SK-N-SH treated with all-trans-retinoic acid at 6 μM for 48 hours (cell line): ENCODE measurements around the gene OLFML2B.

Source experiments
- ATAC-seq: fragments of 200-7000 bp; cut with Tn5 transposase; 3 replicates; pipeline ENCODE4 v1.9.1; 2020; ENCODE audit warnings: mild to moderate bottlenecking, moderate library complexity
- ARNTL ChIP-seq: fragments of 450-650 bp; formaldehyde crosslinking; IDR thresholded peaks from 2 replicates; pipeline ENCODE4 v1.5.0; 2020; ENCODE audit warnings: low read depth, mild to moderate bottlenecking, moderate library complexity, borderline replicate concordance
- BACH2 ChIP-seq: fragments of 250-450 bp; sonication (Bioruptor Pico); IDR thresholded peaks from 2 replicates; pipeline ENCODE4 v1.9.0; 2021; ENCODE audit warnings: mild to moderate bottlenecking, borderline replicate concordance
- CREB5 ChIP-seq: fragments of 250-450 bp; sonication (Bioruptor Pico); IDR thresholded peaks from 2 replicates; pipeline ENCODE4 v1.5.1; 2020; ENCODE audit warnings: low read depth, mild to moderate bottlenecking, moderate library complexity
- CSDC2 ChIP-seq: fragments of 250-450 bp; sonication (Bioruptor Pico); IDR thresholded peaks from 2 replicates; pipeline ENCODE4 v1.5.0; 2020; ENCODE audit warnings: mild to moderate bottlenecking, moderate library complexity
- CSRNP3 ChIP-seq: fragments of 250-450 bp; sonication (Bioruptor Pico); IDR thresholded peaks from 2 replicates; pipeline ENCODE4 v1.5.1; 2021; ENCODE audit warnings: mild to moderate bottlenecking, moderate library complexity
- ESRRG ChIP-seq: fragments of 250-450 bp; sonication (Bioruptor Pico); IDR thresholded peaks from 2 replicates; pipeline ENCODE4 v1.6.1; 2021; ENCODE audit warnings: mild to moderate bottlenecking
- GLIS3 ChIP-seq: fragments of 250-450 bp; sonication (Bioruptor Pico); IDR thresholded peaks from 2 replicates; pipeline ENCODE4 v1.5.0; 2020; ENCODE audit warnings: mild to moderate bottlenecking, moderate library complexity
- ISL1 ChIP-seq: fragments of 250-450 bp; sonication (Bioruptor Pico); IDR thresholded peaks from 2 replicates; pipeline ENCODE4 v2.1.2; 2022; ENCODE audit warnings: mild to moderate bottlenecking, moderate library complexity
- OSR1 ChIP-seq: fragments of 250-450 bp; sonication (Bioruptor Pico); IDR thresholded peaks from 2 replicates; pipeline ENCODE4 v1.8.0; 2022; ENCODE audit warnings: moderate library complexity, mild to moderate bottlenecking, inconsistent platforms
- PATZ1 ChIP-seq: fragments of 250-450 bp; sonication (Bioruptor Pico); IDR thresholded peaks from 2 replicates; pipeline ENCODE4 v1.8.0; 2020; ENCODE audit warnings: mild to moderate bottlenecking, moderate library complexity, borderline replicate concordance
- POU6F1 ChIP-seq: fragments of 250-450 bp; sonication (Bioruptor Pico); IDR thresholded peaks from 2 replicates; pipeline ENCODE4 v1.8.0; 2021; ENCODE audit warnings: low read depth, mild to moderate bottlenecking, moderate library complexity, borderline replicate concordance
- PPARA ChIP-seq: fragments of 250-450 bp; sonication (Bioruptor Pico); IDR thresholded peaks from 2 replicates; pipeline ENCODE4 v1.5.0; 2020; ENCODE audit warnings: mild to moderate bottlenecking, borderline replicate concordance
- RARB ChIP-seq: fragments of 250-450 bp; sonication (Bioruptor Pico); IDR thresholded peaks from 2 replicates; pipeline ENCODE4 v1.8.0; 2021; ENCODE audit warnings: mild to moderate bottlenecking, moderate library complexity
- SNAI2 ChIP-seq: fragments of 250-450 bp; sonication (Bioruptor Pico); IDR thresholded peaks from 2 replicates; pipeline ENCODE4 v1.5.0; 2020; ENCODE audit warnings: mild to moderate bottlenecking, moderate library complexity
- TCF4 ChIP-seq: fragments of 250-450 bp; sonication (Bioruptor Pico); IDR thresholded peaks from 2 replicates; pipeline ENCODE4 v1.8.0; 2021; ENCODE audit warnings: mild to moderate bottlenecking, moderate library complexity, borderline replicate concordance
- TOX ChIP-seq: fragments of 250-450 bp; sonication (Bioruptor Pico); IDR thresholded peaks from 2 replicates; pipeline ENCODE4 v1.8.0; 2021; ENCODE audit warnings: mild to moderate bottlenecking, moderate library complexity, borderline replicate concordance
- TSHZ2 ChIP-seq: fragments of 250-450 bp; sonication (Bioruptor Pico); IDR thresholded peaks from 2 replicates; pipeline ENCODE4 v1.5.0; 2020; ENCODE audit warnings: mild to moderate bottlenecking, moderate library complexity
- ZFP3 ChIP-seq: fragments of 250-450 bp; sonication (Bioruptor Pico); IDR thresholded peaks from 2 replicates; pipeline ENCODE4 v1.5.0; 2020; ENCODE audit warnings: mild to moderate bottlenecking, moderate library complexity
- ZFP30 ChIP-seq: fragments of 450-650 bp; formaldehyde crosslinking; IDR thresholded peaks from 2 replicates; pipeline ENCODE4 v1.5.0; 2022; ENCODE audit warnings: mild to moderate bottlenecking, moderate library complexity
- ZNF565 ChIP-seq: fragments of 450-650 bp; formaldehyde crosslinking; conservative IDR thresholded peaks from 2 replicates; pipeline ENCODE4 v1.5.0; 2020; ENCODE audit warnings: low read depth, mild to moderate bottlenecking, moderate library complexity
- ZNF70 ChIP-seq: fragments of 450-650 bp; formaldehyde crosslinking; IDR thresholded peaks from 2 replicates; pipeline ENCODE4 v1.5.0; 2020; ENCODE audit warnings: mild to moderate bottlenecking, moderate library complexity
- ZNF8 ChIP-seq: fragments of 450-650 bp; formaldehyde crosslinking; IDR thresholded peaks from 2 replicates; pipeline ENCODE4 v1.5.0; 2020; ENCODE audit warnings: mild to moderate bottlenecking, moderate library complexity

The OLFML2B gene

GRCh38 chr1:161948435-161948834 lies 75.2 kb downstream of the OLFML2B start:
- ATAC-seq, result no peak
- TF ChIP-seq ZNF565 (CRISPR knock-in tag) (no peak), SNAI2 (no peak), BACH2 (no peak), TOX (no peak), TSHZ2 (CRISPR knock-in tag) (no peak), ZNF70 (CRISPR knock-in tag) (no peak), POU6F1 (CRISPR knock-in tag) (no peak), ZFP30 (CRISPR knock-in tag) (no peak), TCF4 (no peak), CSRNP3 (CRISPR knock-in tag) (no peak), ZFP3 (CRISPR knock-in tag) (no peak), ARNTL (CRISPR knock-in tag) (no peak), RARB (CRISPR knock-in tag) (no peak), PPARA (CRISPR knock-in tag) (no peak), CREB5 (CRISPR knock-in tag) (no peak), PATZ1 (no peak), ESRRG (no peak), CSDC2 (CRISPR knock-in tag) (no peak), GLIS3 (CRISPR knock-in tag) (no peak)
- TF ChIP-seq, all 23 proteins: peak for 0

- peak; percentile 48; the same call in 2 of the 3 replicates for ATAC-seq
- no peak for TF ChIP-seq TSHZ2 (CRISPR knock-in tag)
- no peak for TF ChIP-seq TCF4
- no peak for TF ChIP-seq ZFP3 (CRISPR knock-in tag)
- no peak for TF ChIP-seq ZNF8 (CRISPR knock-in tag)
- no peak for TF ChIP-seq ZNF565 (CRISPR knock-in tag)
- TF ChIP-seq BACH2, result no peak
- no peak for TF ChIP-seq OSR1 (CRISPR knock-in tag)
- TF ChIP-seq RARB (CRISPR knock-in tag), result no peak
- TF ChIP-seq CREB5 (CRISPR knock-in tag), result no peak
- TF ChIP-seq ESRRG, result no peak
- no peak for TF ChIP-seq ARNTL (CRISPR knock-in tag)
- no peak for TF ChIP-seq PATZ1
- no peak for TF ChIP-seq ISL1 (CRISPR knock-in tag)
These were observed 77.3 kb downstream of the OLFML2B start for GRCh38 chr1:161946071-161946987.
